ENCODE data around the gene IRF7. TPM values are rescaled to one million over a fixed set of nuclear protein-coding genes. Genes with fewer than 3 reads are reported as not detected.

IRF7 gene
- total RNA-seq, 2 experiments from 2014 or later, result 83.2 to 92.7 TPM

DNA sequence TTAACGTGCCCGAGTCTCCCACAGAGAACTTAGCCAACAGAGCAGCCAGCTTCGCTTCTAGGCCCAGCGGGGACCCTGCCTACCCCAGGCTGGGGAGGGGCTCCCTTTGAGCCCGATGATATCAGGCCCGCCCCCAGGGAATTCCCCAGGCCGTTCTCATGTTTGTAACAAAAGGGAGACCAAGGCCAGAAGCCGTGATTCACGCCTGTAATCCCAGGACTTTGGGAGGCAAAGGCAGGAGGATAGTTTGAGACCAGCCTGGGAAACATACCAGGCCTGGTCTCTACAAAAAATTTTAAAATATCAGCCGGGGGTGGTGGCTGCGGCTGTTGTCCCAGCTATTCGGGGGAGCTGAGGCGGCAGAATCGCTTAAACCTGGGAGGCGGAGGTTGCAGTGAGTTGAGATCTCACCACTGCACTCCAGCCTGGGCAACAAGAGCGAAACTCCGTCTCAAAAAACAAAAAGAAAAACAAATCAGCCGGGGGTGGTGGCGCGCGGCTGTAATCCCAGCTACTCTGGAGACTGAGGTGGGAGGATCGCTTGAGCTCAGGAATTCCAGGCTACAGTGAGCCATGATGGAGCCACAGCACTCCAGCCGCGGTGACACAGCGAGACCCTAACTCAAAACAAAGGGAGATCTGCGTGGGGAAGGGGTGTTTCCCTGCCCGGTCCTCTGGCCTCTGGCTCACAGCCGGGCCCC, 23.0 kb upstream of the IRF7 start:
- no peak for DNase-seq
- CTCF ChIA-PET, result interaction anchor here (0.5 kb wide), 1 partner anchor 25 kb away, joined by 3 read pairs; no protein-coding TSS in a partner anchor
- no peaks in the 10 kb centered on the region for H3K9me3 Mint-ChIP-seq
- no peak overlapping the region for H3K4me3 Mint-ChIP-seq
- intact Hi-C loops (cut with micrococcal nuclease), result no loop called here
- H3K27ac Mint-ChIP-seq, result no peak overlapping the region
- H3K4me1 Mint-ChIP-seq (ENCODE audit: low read depth), result peaks cover 19% of the 10 kb centered on the region
- peaks cover 25% of the 10 kb centered on the region for H3K27me3 Mint-ChIP-seq (ENCODE audit: low read depth)
- H3K36me3 Mint-ChIP-seq (ENCODE audit: low read depth), result no peaks in the 10 kb centered on the region

DNA sequence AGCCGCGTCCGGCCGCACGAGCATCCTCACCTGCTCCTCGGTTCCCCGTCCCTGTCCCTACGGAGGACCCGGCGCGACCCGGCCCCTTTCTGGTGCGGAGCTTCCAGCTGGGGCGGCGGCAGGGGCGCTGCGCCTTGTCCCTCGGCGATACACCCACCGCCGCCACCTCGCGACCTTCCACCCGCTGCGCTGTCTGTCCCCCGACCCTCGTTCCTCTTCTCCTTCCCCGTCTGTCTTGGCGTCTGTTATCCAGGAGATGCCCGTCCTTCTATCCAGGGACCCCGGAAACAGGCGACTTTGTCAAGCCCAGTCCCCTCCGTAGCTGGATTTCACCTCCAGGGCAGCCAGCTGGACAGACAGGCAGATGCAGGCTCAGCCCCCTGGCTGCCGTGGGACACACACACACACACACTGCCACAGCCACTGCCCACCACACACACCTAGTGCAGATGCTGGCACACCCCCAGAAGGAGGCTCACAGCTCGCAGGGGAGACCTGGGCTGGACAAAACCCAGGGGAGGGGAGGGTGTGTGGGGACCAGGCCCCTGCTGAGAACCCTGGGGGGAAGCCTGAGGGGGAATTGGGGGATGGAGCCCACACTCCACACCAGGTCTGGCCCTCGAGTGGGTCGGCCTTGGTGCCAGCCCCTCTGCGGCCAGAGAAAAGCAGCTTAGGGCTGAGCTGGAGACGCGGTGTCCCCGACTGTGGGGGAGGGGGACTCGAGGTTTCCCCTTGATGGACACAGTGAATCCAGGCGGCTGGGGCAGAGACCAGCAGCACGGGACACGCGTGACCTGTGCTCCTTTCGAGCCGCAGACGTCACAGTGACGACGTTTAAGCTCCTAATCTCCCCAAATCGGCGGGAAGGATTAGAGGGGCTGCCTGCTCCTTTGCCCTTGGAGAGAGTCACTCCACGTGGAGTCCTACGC, 22.1 kb upstream of the IRF7 start:
- CTCF ChIA-PET, result interaction anchor here (0.5 kb wide), 1 partner anchor 26 kb away, joined by 3 read pairs; no protein-coding TSS in a partner anchor
- no peak for DNase-seq
- Mint-ChIP-seq H3K36me3 (ENCODE audit: low read depth) (no peaks in the 10 kb centered on the region), H3K27ac (no peak overlapping the region), H3K4me1 (ENCODE audit: low read depth) (peaks cover 19% of the 10 kb centered on the region), H3K27me3 (ENCODE audit: low read depth) (peaks cover 25% of the 10 kb centered on the region), H3K9me3 (no peaks in the 10 kb centered on the region), H3K4me3 (no peak overlapping the region)
- intact Hi-C loops (cut with micrococcal nuclease), result no loop called here

GRCh38 chr11:637333-637592, 21.5 kb upstream of the IRF7 start:
- intact Hi-C loops (cut with micrococcal nuclease), result no loop called here
- CTCF ChIA-PET, result no interaction called here
- H3K4me1 Mint-ChIP-seq (ENCODE audit: low read depth), result peaks cover 19% of the 10 kb centered on the region
- no peaks in the 10 kb centered on the region for H3K9me3 Mint-ChIP-seq
- no peaks in the 10 kb centered on the region for H3K36me3 Mint-ChIP-seq (ENCODE audit: low read depth)
- DNase-seq, result no peak
- no peak overlapping the region for H3K4me3 Mint-ChIP-seq
- H3K27me3 Mint-ChIP-seq (ENCODE audit: low read depth), result peaks cover 25% of the 10 kb centered on the region
- no peak overlapping the region for H3K27ac Mint-ChIP-seq

DNA sequence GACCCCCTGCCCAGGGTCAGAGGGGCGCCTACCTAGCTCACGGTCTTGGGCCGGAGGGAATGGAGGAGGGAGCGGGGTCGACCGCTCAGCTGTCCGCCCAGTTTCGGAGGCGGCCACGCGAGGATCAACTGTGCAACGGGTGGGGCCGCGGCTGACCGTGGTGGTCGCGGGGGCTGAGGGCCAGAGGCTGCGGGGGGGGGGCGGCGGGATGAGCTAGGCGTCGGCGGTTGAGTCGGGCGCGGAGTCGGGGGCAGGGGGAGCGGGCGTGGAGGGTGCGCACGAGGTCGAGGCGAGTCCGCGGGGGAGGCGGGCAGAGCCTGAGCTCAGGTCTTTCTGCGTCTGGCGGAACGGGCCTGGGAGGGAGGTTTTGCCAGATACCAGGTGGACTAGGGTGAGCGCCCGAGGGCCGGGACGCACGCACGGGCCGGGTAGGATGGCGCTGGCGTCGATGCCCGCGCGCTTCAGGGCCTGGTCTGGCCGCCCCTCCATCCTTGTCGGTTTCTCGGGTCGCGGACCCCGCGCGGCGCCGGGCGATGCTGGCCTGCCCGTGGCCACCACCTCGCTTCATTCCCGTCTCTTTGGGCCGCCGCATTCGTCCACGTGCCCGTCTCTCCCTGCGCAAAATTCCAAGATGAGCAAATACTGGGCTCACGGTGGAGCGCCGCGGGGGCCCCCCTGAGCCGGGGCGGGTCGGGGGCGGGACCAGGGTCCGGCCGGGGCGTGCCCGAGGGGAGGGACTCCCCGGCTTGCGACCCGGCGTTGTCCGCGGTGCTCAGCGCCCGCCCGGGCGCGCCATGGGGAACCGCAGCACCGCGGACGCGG, 21.0 kb upstream of the IRF7 start, which contains the start of gene DRD4:
TSS of gene DRD4 (plus strand) at position 759 of the 822 bp plus-strand sequence. CDS start at position 795, 36 bp downstream.
- no peak for DNase-seq
- CTCF ChIA-PET, result no interaction called here
- Mint-ChIP-seq H3K4me1 (ENCODE audit: low read depth) (peaks cover 19% of the 10 kb centered on the region), H3K9me3 (no peaks in the 10 kb centered on the region), H3K36me3 (ENCODE audit: low read depth) (no peaks in the 10 kb centered on the region), H3K27me3 (ENCODE audit: low read depth) (peaks cover 25% of the 10 kb centered on the region), H3K27ac (no peak within 1 kb of the TSS), H3K4me3 (no peak within 1 kb of the TSS)
- intact Hi-C loops (cut with micrococcal nuclease), result no loop called here

GRCh38 chr11:635945-636510, 20.3 kb upstream of the IRF7 start:
- Mint-ChIP-seq H3K27ac (no peak overlapping the region), H3K36me3 (ENCODE audit: low read depth) (no peaks in the 10 kb centered on the region), H3K4me3 (no peak overlapping the region), H3K4me1 (ENCODE audit: low read depth) (peaks cover 19% of the 10 kb centered on the region), H3K27me3 (ENCODE audit: low read depth) (peaks cover 25% of the 10 kb centered on the region), H3K9me3 (no peaks in the 10 kb centered on the region)
- CTCF ChIA-PET, result no interaction called here
- intact Hi-C loops (cut with micrococcal nuclease), result no loop called here
- DNase-seq, result no peak

GRCh38 chr11:630871-631270, 15.1 kb upstream of the IRF7 start:
- no peak for DNase-seq
- Mint-ChIP-seq H3K4me3 (no peak overlapping the region), H3K9me3 (no peaks in the 10 kb centered on the region), H3K27ac (no peak overlapping the region), H3K4me1 (ENCODE audit: low read depth) (peaks cover 21% of the 10 kb centered on the region), H3K36me3 (ENCODE audit: low read depth) (peaks cover 1% of the 10 kb centered on the region), H3K27me3 (ENCODE audit: low read depth) (peaks cover 22% of the 10 kb centered on the region)
- intact Hi-C loops (cut with micrococcal nuclease), result no loop called here
- CTCF ChIA-PET, result no interaction called here

GRCh38 chr11:629237-629583, 13.5 kb upstream of the IRF7 start:
- no peaks in the 10 kb centered on the region for H3K9me3 Mint-ChIP-seq
- peaks cover 1% of the 10 kb centered on the region for H3K36me3 Mint-ChIP-seq (ENCODE audit: low read depth)
- peak overlapping the region; percentile 5 for H3K27ac Mint-ChIP-seq
- H3K4me1 Mint-ChIP-seq (ENCODE audit: low read depth), result peaks cover 21% of the 10 kb centered on the region
- CTCF ChIA-PET, result interaction anchor here (1.1 kb wide), 1 partner anchor 93 kb away, joined by 3 read pairs; no protein-coding TSS in a partner anchor
- H3K4me3 Mint-ChIP-seq, result peak overlapping the region; percentile 11
- intact Hi-C loops (cut with micrococcal nuclease), result loop anchor here (2.0 kb wide), 1 partner anchor 74 kb away; no protein-coding TSS in a partner anchor
- peak; percentile 60 for DNase-seq
- peaks cover 27% of the 10 kb centered on the region for H3K27me3 Mint-ChIP-seq (ENCODE audit: low read depth)

DNA sequence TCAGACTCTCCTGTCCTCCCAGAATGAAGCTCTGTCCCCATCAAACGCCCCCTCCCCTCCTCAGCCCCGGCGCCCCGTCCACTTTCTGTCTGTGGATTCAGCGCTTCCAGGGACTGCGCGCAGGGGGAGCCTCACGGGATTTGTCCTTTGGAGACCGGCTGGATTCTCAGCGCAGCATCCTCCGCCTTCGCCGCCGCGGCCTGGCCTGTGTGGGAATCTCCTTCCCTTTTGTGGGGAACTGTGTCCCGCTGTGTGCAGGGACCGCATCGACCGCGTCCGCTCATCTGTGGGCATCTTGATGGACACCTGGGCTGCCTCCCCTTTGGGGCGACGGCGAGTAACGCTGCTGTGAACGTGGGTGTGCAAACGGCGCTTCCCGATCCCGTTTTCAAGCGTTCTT, 12.3 kb upstream of the IRF7 start:
- no peak overlapping the region for H3K27ac Mint-ChIP-seq
- intact Hi-C loops (cut with micrococcal nuclease), result loop anchor here (2.0 kb wide), 1 partner anchor 73 kb away; no protein-coding TSS in a partner anchor
- no peaks in the 10 kb centered on the region for H3K9me3 Mint-ChIP-seq
- H3K27me3 Mint-ChIP-seq (ENCODE audit: low read depth), result peaks cover 30% of the 10 kb centered on the region
- CTCF ChIA-PET, result no interaction called here
- peaks cover 21% of the 10 kb centered on the region for H3K4me1 Mint-ChIP-seq (ENCODE audit: low read depth)
- no peak for DNase-seq
- no peak overlapping the region for H3K4me3 Mint-ChIP-seq
- peaks cover 1% of the 10 kb centered on the region for H3K36me3 Mint-ChIP-seq (ENCODE audit: low read depth)

DNA sequence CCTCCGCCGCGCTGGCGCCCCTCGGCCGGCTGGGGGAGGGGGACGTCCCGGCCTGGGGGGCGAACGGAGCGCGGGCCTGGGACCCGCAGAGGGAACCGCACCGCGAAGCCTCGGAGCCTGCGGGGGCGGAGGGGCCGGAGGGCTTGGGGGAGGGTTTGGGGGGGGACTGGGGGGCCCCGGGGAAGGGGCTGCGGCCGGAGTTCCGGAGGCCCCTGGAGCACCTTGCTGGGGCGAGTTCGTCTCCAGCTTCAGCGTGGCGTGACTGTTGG, 11.5 kb upstream of the IRF7 start:
- no peaks in the 10 kb centered on the region for H3K9me3 Mint-ChIP-seq
- CTCF ChIA-PET, result no interaction called here
- peaks cover 30% of the 10 kb centered on the region for H3K27me3 Mint-ChIP-seq (ENCODE audit: low read depth)
- peaks cover 21% of the 10 kb centered on the region for H3K4me1 Mint-ChIP-seq (ENCODE audit: low read depth)
- no peak overlapping the region for H3K27ac Mint-ChIP-seq
- peaks cover 1% of the 10 kb centered on the region for H3K36me3 Mint-ChIP-seq (ENCODE audit: low read depth)
- no peak for DNase-seq
- no peak overlapping the region for H3K4me3 Mint-ChIP-seq
- intact Hi-C loops (cut with micrococcal nuclease), result no loop called here

GRCh38 chr11:626475-627307, 10.9 kb upstream of the IRF7 start, which contains the start of gene SCT:
SCT (minus strand) TSS chr11:627181; CDS start chr11:627143, 38 bp downstream.
- Mint-ChIP-seq H3K27ac (no peak within 1 kb of the TSS), H3K4me1 (ENCODE audit: low read depth) (peaks cover 21% of the 10 kb centered on the region), H3K4me3 (no peak within 1 kb of the TSS), H3K36me3 (ENCODE audit: low read depth) (peaks cover 3% of the 10 kb centered on the region), H3K9me3 (no peaks in the 10 kb centered on the region), H3K27me3 (ENCODE audit: low read depth) (peaks cover 30% of the 10 kb centered on the region)
- no peak for DNase-seq
- intact Hi-C loops (cut with micrococcal nuclease), result no loop called here
- CTCF ChIA-PET, result no interaction called here

GRCh38 chr11:625636-626268, 10.0 kb upstream of the IRF7 start:
- intact Hi-C loops (cut with micrococcal nuclease), result no loop called here
- peaks cover 21% of the 10 kb centered on the region for H3K4me1 Mint-ChIP-seq (ENCODE audit: low read depth)
- H3K4me3 Mint-ChIP-seq, result no peak overlapping the region
- H3K27ac Mint-ChIP-seq, result no peak overlapping the region
- CTCF ChIA-PET, result no interaction called here
- DNase-seq, result no peak
- H3K27me3 Mint-ChIP-seq (ENCODE audit: low read depth), result peaks cover 30% of the 10 kb centered on the region
- peaks cover 3% of the 10 kb centered on the region for H3K36me3 Mint-ChIP-seq (ENCODE audit: low read depth)
- no peaks in the 10 kb centered on the region for H3K9me3 Mint-ChIP-seq
